ENCODE data around the gene DBH. TPM values are rescaled to one million over a fixed set of nuclear protein-coding genes. Genes with fewer than 3 reads are reported as not detected.

DBH gene
- total RNA-seq, 1 donor, result not detected

GRCh38 chr9:133637451-133638055, 1.4 kb downstream of the DBH start:
- H3K4me3 ChIP-seq (ENCODE audit: low read depth, low read length), result no peak overlapping the region
- DNase-seq (ENCODE audit: low read depth), result no peak
- TF ChIP-seq CTCF (IDR thresholded peaks at IDR 0.05; ENCODE audit: insufficient read depth, low read length), result no peak

- H3K4me3 ChIP-seq (ENCODE audit: low read depth, low read length), result no peak overlapping the region
- no peak for TF ChIP-seq CTCF (IDR thresholded peaks at IDR 0.05; ENCODE audit: insufficient read depth, low read length)
- no peak for DNase-seq (ENCODE audit: low read depth)
Measured at GRCh38 chr9:133638076-133638475, 1.9 kb downstream of the DBH start.

- TF ChIP-seq CTCF (IDR thresholded peaks at IDR 0.05; ENCODE audit: insufficient read depth, low read length), result no peak
- no peak for DNase-seq (ENCODE audit: low read depth)
- no peak overlapping the region for H3K4me3 ChIP-seq (ENCODE audit: low read depth, low read length)
Measured at GRCh38 chr9:133638711-133639110, 2.5 kb downstream of the DBH start.

- no peak for TF ChIP-seq CTCF (IDR thresholded peaks at IDR 0.05; ENCODE audit: insufficient read depth, low read length)
- no peak for DNase-seq (ENCODE audit: low read depth)
- H3K4me3 ChIP-seq (ENCODE audit: low read depth, low read length), result no peak overlapping the region
Measured at GRCh38 chr9:133639613-133640012, 3.5 kb downstream of the DBH start.

- no peak for DNase-seq (ENCODE audit: low read depth)
- no peak overlapping the region for H3K4me3 ChIP-seq (ENCODE audit: low read depth, low read length)
- no peak for TF ChIP-seq CTCF (IDR thresholded peaks at IDR 0.05; ENCODE audit: insufficient read depth, low read length)
Measured at GRCh38 chr9:133640160-133640559, 4.0 kb downstream of the DBH start.

- TF ChIP-seq CTCF (IDR thresholded peaks at IDR 0.05; ENCODE audit: insufficient read depth, low read length), result no peak
- DNase-seq (ENCODE audit: low read depth), result no peak
- no peak overlapping the region for H3K4me3 ChIP-seq (ENCODE audit: low read depth, low read length)
Measured at GRCh38 chr9:133640580-133641395, 4.6 kb downstream of the DBH start.
